ENCODE results near the gene SEPTIN1.

GRCh38 chr16:30348113-30348512 is 34.2 kb downstream of the SEPTIN1 start:
- TF ChIP-seq EZH2 (IDR thresholded peaks at IDR 0.05; ENCODE audit: borderline replicate concordance) (no peak), CTCF (IDR thresholded peaks at IDR 0.05; ENCODE audit: poor library complexity) (no peak), EZH2phosphoT487 (IDR thresholded peaks at IDR 0.05; ENCODE audit: low read depth, severe bottlenecking, unreplicated experiment) (no peak)
